Measurements from ENCODE around the gene VPS45.

Gene VPS45

GRCh38 chr1:150161747-150162581, 94.4 kb downstream of the VPS45 start:
- peak; percentile 17 for TF ChIP-seq CTCF (IDR thresholded peaks at IDR 0.05; ENCODE audit: control extremely low read depth, extremely low read depth, low read depth, missing control alignments)
- ChIA-PET POLR2A (interaction anchor here (1.0 to 5.2 kb wide), 4 partner anchors 11 to 275 kb away, joined by 3 to 29 read pairs (median 15); partner anchors contain the start of gene PLEKHO1), CTCF (interaction anchor here (1.0 to 14.0 kb wide), 10 partner anchors 8 to 273 kb away, joined by 3 to 247 read pairs (median 5); partner anchors contain the start of gene PLEKHO1)
- DNase-seq (ENCODE audit: extremely low spot score), result no peak

GRCh38 chr1:150162582-150162861, 94.9 kb downstream of the VPS45 start:
- TF ChIP-seq CTCF (IDR thresholded peaks at IDR 0.05; ENCODE audit: control extremely low read depth, extremely low read depth, low read depth, missing control alignments), result no peak
- CTCF ChIA-PET, result interaction anchor here (1.0 to 14.0 kb wide), 11 partner anchors 8 to 274 kb away, joined by 3 to 247 read pairs (median 5); partner anchors contain the start of gene PLEKHO1
- POLR2A ChIA-PET, result interaction anchor here (1.0 to 5.2 kb wide), 4 partner anchors 11 to 276 kb away, joined by 3 to 29 read pairs (median 15); partner anchors contain the start of gene PLEKHO1
- no peak for DNase-seq (ENCODE audit: extremely low spot score)

- ChIA-PET CTCF (interaction anchor here (0.7 to 14.0 kb wide), 10 partner anchors 7 to 274 kb away, joined by 4 to 247 read pairs (median 6); partner anchors contain the start of gene PLEKHO1), POLR2A (interaction anchor here (5.2 kb wide), 1 partner anchor 276 kb away, joined by 29 read pairs; a partner anchor contains a TSS)
- peak; percentile 75 for DNase-seq (ENCODE audit: extremely low spot score)
Observed at GRCh38 chr1:150162862-150163706, 95.5 kb downstream of the VPS45 start.

GRCh38 chr1:150164224-150164623, 96.6 kb downstream of the VPS45 start:
- DNase-seq (ENCODE audit: extremely low spot score), result no peak
- POLR2A ChIA-PET, result no interaction called here
- CTCF ChIA-PET, result interaction anchor here (0.6 to 14.0 kb wide), 8 partner anchors 12 to 202 kb away, joined by 4 to 247 read pairs (median 5); partner anchors contain the start of gene PLEKHO1
- TF ChIP-seq CTCF (IDR thresholded peaks at IDR 0.05; ENCODE audit: control extremely low read depth, extremely low read depth, low read depth, missing control alignments), result no peak

More at GRCh38 chr1:150162862-150163706, 95.5 kb downstream of the VPS45 start:
- no peak for TF ChIP-seq CTCF (IDR thresholded peaks at IDR 0.05; ENCODE audit: control extremely low read depth, extremely low read depth, low read depth, missing control alignments)

- TF ChIP-seq CTCF (IDR thresholded peaks at IDR 0.05; ENCODE audit: control extremely low read depth, extremely low read depth, low read depth, missing control alignments), result no peak
- no peak for DNase-seq (ENCODE audit: extremely low spot score)
- POLR2A ChIA-PET, result interaction anchor here (1.7 kb wide), 1 partner anchor 278 kb away, joined by 6 read pairs; a partner anchor contains a TSS
- CTCF ChIA-PET, result interaction anchor here (0.6 to 14.0 kb wide), 14 partner anchors 8 to 272 kb away, joined by 3 to 247 read pairs (median 8); partner anchors contain the start of genes PLEKHO1 and VPS45
Observed at GRCh38 chr1:150164779-150165178, 97.2 kb downstream of the VPS45 start.

All from GM10248 (cell line).